Measurements from ENCODE around the gene ENOPH1. TPM values are rescaled to one million over a fixed set of nuclear protein-coding genes. Genes with fewer than 3 reads are reported as not detected.

ENOPH1 gene
- total RNA-seq, 1 experiment from 2014 or later = 78.3 TPM

DNA sequence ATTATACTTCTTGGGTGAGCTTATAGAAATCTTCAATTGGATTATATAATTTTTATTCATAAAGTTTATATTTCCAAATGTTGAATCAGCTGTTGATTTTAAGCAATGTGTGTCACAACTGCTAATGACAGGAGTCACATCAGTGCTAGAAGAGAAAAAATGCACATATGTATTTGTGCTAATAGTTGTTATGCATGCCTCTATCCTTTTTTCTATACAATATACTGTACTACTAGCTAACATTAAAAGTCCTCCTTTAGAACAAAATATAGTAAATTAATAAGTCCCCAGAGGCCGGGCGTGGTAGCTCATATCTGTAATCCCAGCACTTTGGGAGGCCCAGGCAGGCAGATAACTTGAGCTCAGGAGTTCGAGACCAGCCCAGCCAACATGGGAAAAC is 32.9 kb upstream of the ENOPH1 start (continued):
- TF ChIP-seq, protein P1, sequence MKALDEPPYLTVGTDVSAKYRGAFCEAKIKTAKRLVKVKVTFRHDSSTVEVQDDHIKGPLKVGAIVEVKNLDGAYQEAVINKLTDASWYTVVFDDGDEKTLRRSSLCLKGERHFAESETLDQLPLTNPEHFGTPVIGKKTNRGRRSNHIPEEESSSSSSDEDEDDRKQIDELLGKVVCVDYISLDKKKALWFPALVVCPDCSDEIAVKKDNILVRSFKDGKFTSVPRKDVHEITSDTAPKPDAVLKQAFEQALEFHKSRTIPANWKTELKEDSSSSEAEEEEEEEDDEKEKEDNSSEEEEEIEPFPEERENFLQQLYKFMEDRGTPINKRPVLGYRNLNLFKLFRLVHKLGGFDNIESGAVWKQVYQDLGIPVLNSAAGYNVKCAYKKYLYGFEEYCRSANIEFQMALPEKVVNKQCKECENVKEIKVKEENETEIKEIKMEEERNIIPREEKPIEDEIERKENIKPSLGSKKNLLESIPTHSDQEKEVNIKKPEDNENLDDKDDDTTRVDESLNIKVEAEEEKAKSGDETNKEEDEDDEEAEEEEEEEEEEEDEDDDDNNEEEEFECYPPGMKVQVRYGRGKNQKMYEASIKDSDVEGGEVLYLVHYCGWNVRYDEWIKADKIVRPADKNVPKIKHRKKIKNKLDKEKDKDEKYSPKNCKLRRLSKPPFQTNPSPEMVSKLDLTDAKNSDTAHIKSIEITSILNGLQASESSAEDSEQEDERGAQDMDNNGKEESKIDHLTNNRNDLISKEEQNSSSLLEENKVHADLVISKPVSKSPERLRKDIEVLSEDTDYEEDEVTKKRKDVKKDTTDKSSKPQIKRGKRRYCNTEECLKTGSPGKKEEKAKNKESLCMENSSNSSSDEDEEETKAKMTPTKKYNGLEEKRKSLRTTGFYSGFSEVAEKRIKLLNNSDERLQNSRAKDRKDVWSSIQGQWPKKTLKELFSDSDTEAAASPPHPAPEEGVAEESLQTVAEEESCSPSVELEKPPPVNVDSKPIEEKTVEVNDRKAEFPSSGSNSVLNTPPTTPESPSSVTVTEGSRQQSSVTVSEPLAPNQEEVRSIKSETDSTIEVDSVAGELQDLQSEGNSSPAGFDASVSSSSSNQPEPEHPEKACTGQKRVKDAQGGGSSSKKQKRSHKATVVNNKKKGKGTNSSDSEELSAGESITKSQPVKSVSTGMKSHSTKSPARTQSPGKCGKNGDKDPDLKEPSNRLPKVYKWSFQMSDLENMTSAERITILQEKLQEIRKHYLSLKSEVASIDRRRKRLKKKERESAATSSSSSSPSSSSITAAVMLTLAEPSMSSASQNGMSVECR (CRISPR knock-in tag; IDR thresholded peaks at IDR 0.05; ENCODE audit: borderline replicate concordance) = no peak
- TF ChIP-seq SOX15 (CRISPR knock-in tag; IDR thresholded peaks at IDR 0.05) (no peak), MYBL2 (CRISPR knock-in tag; IDR thresholded peaks at IDR 0.05) (no peak)
- TF ChIP-seq, protein P2, sequence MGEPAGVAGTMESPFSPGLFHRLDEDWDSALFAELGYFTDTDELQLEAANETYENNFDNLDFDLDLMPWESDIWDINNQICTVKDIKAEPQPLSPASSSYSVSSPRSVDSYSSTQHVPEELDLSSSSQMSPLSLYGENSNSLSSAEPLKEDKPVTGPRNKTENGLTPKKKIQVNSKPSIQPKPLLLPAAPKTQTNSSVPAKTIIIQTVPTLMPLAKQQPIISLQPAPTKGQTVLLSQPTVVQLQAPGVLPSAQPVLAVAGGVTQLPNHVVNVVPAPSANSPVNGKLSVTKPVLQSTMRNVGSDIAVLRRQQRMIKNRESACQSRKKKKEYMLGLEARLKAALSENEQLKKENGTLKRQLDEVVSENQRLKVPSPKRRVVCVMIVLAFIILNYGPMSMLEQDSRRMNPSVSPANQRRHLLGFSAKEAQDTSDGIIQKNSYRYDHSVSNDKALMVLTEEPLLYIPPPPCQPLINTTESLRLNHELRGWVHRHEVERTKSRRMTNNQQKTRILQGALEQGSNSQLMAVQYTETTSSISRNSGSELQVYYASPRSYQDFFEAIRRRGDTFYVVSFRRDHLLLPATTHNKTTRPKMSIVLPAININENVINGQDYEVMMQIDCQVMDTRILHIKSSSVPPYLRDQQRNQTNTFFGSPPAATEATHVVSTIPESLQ (CRISPR knock-in tag; IDR thresholded peaks at IDR 0.05) = no peak
- TF ChIP-seq, protein P3, sequence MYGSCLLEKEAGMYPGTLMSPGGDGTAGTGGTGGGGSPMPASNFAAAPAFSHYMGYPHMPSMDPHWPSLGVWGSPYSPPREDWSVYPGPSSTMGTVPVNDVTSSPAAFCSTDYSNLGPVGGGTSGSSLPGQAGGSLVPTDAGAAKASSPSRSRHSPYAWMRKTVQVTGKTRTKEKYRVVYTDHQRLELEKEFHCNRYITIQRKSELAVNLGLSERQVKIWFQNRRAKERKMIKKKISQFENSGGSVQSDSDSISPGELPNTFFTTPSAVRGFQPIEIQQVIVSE (CRISPR knock-in tag; IDR thresholded peaks at IDR 0.05; ENCODE audit: borderline replicate concordance) = no peak

DNA sequence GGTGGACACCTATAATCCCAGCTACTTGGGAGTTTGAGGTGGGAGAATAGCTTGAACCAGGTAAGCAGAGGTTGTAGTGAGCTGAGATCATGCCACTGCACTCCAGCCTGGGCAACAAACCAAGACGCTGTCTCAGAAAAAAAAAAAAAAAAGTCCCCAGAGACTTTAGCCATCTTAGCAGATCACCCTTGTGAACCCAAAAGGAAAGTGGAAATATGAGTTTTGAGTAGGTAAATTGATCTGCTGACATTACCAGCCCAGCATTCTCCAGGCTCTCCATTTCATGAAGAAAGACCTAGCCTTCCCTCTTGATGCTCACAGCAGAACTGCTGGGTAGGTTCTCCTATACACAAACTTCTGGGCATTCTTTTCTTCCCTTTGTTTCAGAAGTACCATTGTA is 32.1 kb upstream of the ENOPH1 start:
- Mint-ChIP-seq H3K36me3 (no peaks in the 10 kb centered on the region), H3K4me1 (peaks cover 7% of the 10 kb centered on the region), H3K9me3 (no peaks in the 10 kb centered on the region), H3K27me3 (ENCODE audit: low read depth) (no peaks in the 10 kb centered on the region), H3K27ac (no peak overlapping the region), H3K4me3 (no peak overlapping the region)
- DNase-seq (ENCODE audit: low spot score) = no peak
- ChIA-PET POLR2A (interaction anchor here (0.7 kb wide), 1 partner anchor 265 kb away, joined by 3 read pairs; no protein-coding TSS in a partner anchor), CTCF (no interaction called here)
- no peak for TF ChIP-seq ZNF423 (CRISPR knock-in tag; IDR thresholded peaks at IDR 0.05)
- no peak for TF ChIP-seq FOXK1 (CRISPR knock-in tag; IDR thresholded peaks at IDR 0.05)
- no peak for TF ChIP-seq JUN (CRISPR knock-in tag; IDR thresholded peaks at IDR 0.05)
- TF ChIP-seq, protein P4, sequence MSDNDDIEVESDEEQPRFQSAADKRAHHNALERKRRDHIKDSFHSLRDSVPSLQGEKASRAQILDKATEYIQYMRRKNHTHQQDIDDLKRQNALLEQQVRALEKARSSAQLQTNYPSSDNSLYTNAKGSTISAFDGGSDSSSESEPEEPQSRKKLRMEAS (CRISPR knock-in tag; IDR thresholded peaks at IDR 0.05) = no peak
- TF ChIP-seq CREB1 (CRISPR knock-in tag; IDR thresholded peaks at IDR 0.05) = no peak
- TF ChIP-seq MXD4 (CRISPR knock-in tag; IDR thresholded peaks at IDR 0.05; ENCODE audit: borderline replicate concordance) = no peak
- TF ChIP-seq ESRRA (CRISPR knock-in tag; IDR thresholded peaks at IDR 0.05; ENCODE audit: borderline replicate concordance) = no peak
- no peak for TF ChIP-seq NR2C2 (CRISPR knock-in tag; IDR thresholded peaks at IDR 0.05)
- TF ChIP-seq RORB (CRISPR knock-in tag; IDR thresholded peaks at IDR 0.05) = no peak
- TF ChIP-seq, protein P5, sequence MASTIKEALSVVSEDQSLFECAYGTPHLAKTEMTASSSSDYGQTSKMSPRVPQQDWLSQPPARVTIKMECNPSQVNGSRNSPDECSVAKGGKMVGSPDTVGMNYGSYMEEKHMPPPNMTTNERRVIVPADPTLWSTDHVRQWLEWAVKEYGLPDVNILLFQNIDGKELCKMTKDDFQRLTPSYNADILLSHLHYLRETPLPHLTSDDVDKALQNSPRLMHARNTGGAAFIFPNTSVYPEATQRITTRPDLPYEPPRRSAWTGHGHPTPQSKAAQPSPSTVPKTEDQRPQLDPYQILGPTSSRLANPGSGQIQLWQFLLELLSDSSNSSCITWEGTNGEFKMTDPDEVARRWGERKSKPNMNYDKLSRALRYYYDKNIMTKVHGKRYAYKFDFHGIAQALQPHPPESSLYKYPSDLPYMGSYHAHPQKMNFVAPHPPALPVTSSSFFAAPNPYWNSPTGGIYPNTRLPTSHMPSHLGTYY (CRISPR knock-in tag; IDR thresholded peaks at IDR 0.05) = no peak
- no peak for TF ChIP-seq NFATC4 (CRISPR knock-in tag; IDR thresholded peaks at IDR 0.05)
- TF ChIP-seq ZBTB21 (CRISPR knock-in tag; IDR thresholded peaks at IDR 0.05; ENCODE audit: borderline replicate concordance) = no peak
- TF ChIP-seq OVOL2 (CRISPR knock-in tag; IDR thresholded peaks at IDR 0.05; ENCODE audit: borderline replicate concordance) = no peak
- TF ChIP-seq ZNF121 (CRISPR knock-in tag; IDR thresholded peaks at IDR 0.05) = no peak
- TF ChIP-seq ZNF219 (CRISPR knock-in tag; IDR thresholded peaks at IDR 0.05; ENCODE audit: borderline replicate concordance) = no peak
- TF ChIP-seq, protein P6, sequence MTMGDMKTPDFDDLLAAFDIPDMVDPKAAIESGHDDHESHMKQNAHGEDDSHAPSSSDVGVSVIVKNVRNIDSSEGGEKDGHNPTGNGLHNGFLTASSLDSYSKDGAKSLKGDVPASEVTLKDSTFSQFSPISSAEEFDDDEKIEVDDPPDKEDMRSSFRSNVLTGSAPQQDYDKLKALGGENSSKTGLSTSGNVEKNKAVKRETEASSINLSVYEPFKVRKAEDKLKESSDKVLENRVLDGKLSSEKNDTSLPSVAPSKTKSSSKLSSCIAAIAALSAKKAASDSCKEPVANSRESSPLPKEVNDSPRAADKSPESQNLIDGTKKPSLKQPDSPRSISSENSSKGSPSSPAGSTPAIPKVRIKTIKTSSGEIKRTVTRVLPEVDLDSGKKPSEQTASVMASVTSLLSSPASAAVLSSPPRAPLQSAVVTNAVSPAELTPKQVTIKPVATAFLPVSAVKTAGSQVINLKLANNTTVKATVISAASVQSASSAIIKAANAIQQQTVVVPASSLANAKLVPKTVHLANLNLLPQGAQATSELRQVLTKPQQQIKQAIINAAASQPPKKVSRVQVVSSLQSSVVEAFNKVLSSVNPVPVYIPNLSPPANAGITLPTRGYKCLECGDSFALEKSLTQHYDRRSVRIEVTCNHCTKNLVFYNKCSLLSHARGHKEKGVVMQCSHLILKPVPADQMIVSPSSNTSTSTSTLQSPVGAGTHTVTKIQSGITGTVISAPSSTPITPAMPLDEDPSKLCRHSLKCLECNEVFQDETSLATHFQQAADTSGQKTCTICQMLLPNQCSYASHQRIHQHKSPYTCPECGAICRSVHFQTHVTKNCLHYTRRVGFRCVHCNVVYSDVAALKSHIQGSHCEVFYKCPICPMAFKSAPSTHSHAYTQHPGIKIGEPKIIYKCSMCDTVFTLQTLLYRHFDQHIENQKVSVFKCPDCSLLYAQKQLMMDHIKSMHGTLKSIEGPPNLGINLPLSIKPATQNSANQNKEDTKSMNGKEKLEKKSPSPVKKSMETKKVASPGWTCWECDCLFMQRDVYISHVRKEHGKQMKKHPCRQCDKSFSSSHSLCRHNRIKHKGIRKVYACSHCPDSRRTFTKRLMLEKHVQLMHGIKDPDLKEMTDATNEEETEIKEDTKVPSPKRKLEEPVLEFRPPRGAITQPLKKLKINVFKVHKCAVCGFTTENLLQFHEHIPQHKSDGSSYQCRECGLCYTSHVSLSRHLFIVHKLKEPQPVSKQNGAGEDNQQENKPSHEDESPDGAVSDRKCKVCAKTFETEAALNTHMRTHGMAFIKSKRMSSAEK (CRISPR knock-in tag; IDR thresholded peaks at IDR 0.05; ENCODE audit: borderline replicate concordance) = no peak
- ATAC-seq = no peak

Measured in WTC11 (cell line).